ENCODE measurements around the gene CHMP6.

Gene CHMP6

GRCh38 chr17:81045590-81046095 is 54.0 kb downstream of the CHMP6 start:
- DNase-seq, result no peak

- no peak for DNase-seq
These were observed 54.6 kb downstream of the CHMP6 start for GRCh38 chr17:81046132-81046769.

- DNase-seq, result no peak
These were observed 55.2 kb downstream of the CHMP6 start for GRCh38 chr17:81046770-81047359.

- no peak for DNase-seq
These were observed 57.3 kb downstream of the CHMP6 start for GRCh38 chr17:81048827-81049371.

GRCh38 chr17:81049372-81049911 is 57.8 kb downstream of the CHMP6 start:
- DNase-seq, result peak in 1 of 2 experiments; percentile 29
